VCaP (cell line): ENCODE data around the gene MANF.
A peak's percentile ranks its signal among the peaks of the same experiment; 100 is the strongest.

Experiments
- H3K27ac ChIP-seq: fragments of 450-650 bp; 2 replicates; pipeline ENCODE4 v1.5.1; 2017
- TF ChIP-seq, protein P1 (sequence below): fragments of 450-650 bp; conservative IDR thresholded peaks from 2 replicates; pipeline ENCODE4 v1.5.1; 2017; ENCODE audit warnings: mild to moderate bottlenecking, moderate library complexity

Gene MANF

DNA sequence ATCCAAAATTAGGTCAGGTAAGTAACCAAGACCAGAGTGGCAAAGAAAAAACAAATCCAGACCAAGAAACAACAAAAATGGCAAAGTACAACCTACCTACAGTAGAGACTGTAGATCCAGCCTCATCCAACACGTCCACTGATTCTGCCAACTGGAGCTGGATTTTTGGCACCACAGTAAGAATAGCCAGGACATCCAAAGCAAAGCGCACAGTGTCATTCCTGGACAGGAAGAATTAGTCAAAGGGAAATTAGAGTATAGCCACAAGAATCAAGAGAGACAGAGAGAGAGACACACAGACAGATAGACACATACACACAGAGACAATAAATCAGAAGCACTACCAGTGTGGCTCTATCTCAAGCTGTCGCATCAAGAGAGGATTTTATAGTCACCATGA lies 37.1 kb downstream of the MANF start:
- H3K27ac ChIP-seq = no peak overlapping the region

DNA sequence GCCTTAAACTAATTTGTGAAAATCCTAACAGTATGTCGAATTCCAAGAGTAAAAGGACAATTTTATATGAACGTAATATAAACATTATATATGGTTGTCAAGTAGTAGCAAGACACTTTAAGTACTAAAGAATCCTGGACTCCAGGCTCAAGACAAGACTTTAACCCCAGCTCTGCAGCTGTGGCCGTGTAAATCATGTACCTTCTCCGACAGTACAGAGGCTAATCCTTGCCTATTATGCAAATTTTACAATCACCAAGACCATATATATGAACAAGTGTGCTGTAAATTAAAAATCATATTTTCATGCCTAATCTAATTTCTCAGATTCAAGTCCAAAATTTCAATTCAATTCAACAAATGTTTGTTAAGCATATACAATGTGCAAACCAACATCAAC lies 41.8 kb downstream of the MANF start:
- TF ChIP-seq, protein P1, sequence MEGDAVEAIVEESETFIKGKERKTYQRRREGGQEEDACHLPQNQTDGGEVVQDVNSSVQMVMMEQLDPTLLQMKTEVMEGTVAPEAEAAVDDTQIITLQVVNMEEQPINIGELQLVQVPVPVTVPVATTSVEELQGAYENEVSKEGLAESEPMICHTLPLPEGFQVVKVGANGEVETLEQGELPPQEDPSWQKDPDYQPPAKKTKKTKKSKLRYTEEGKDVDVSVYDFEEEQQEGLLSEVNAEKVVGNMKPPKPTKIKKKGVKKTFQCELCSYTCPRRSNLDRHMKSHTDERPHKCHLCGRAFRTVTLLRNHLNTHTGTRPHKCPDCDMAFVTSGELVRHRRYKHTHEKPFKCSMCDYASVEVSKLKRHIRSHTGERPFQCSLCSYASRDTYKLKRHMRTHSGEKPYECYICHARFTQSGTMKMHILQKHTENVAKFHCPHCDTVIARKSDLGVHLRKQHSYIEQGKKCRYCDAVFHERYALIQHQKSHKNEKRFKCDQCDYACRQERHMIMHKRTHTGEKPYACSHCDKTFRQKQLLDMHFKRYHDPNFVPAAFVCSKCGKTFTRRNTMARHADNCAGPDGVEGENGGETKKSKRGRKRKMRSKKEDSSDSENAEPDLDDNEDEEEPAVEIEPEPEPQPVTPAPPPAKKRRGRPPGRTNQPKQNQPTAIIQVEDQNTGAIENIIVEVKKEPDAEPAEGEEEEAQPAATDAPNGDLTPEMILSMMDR = no peak
- no peak overlapping the region for H3K27ac ChIP-seq

More for the DNA sequence above, 37.1 kb downstream of the MANF start:
- TF ChIP-seq, protein P1 = no peak

DNA sequence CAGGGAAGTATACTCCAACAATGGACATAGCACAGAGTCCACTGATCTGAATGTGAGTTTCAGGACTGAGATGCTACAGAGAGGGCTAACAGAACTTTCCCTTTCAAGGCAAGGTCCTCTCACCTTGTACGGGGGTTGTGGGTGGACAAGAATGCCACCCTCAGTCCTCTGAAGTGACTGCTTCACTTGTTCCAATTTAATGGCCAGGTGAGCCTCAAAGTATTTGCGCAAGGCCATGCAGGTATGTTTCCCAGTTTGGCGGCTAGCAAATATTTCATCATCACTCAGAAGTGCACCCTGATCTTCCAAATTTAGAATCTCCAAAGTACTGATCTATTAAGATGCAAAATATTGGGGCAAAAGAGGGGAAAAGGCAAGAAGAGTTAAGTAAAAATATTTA lies 44.0 kb downstream of the MANF start:
- no peak overlapping the region for H3K27ac ChIP-seq
- TF ChIP-seq, protein P1 = no peak

DNA sequence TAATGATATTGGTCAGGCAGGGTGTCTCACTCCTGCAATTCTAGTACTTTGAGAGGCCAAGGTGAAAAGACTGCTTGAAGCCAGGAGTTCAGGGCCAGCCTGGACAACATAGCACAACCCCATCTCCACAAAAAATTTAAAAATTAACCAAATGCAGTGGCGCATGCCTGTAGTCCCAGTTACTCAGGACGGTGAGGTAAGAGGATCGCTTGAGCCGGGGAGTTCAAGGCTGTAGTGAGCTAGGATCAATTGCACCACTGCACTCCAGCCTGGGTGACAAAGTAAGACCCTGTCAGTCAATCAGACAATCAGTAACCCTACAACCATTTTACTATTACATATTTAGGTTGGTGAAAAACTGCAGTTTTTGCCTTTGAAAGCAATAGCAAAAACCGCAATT lies 49.0 kb downstream of the MANF start:
- TF ChIP-seq, protein P1 = no peak

DNA sequence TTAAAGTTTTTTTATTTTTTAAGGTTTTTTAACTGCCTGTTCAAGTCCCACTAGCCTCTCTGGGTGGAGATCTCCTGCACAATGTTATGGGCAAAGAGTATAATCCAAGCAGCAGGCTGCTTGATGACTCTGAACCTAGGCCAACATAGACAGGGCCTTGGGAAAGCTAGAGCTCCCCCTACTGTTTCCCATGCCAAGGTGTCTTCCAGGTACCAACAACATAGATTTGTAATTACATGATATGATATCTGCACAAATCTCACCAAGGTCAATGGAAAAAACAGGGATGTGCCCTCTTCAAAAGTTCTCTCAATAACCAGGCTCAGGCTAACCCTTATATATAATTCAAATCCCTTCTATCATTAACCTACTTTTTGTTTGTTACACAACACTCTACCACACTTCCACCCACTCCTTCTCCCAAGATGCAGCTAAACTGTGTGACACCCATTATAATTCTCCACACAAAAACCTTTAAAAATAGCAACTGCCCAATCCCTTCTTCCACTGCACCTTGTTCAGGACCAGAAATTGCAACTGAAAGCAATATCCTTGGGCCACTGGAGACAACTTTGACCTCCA lies 49.7 kb downstream of the MANF start:
- H3K27ac ChIP-seq = no peak overlapping the region
- TF ChIP-seq, protein P1 = peak; percentile 91

More for the DNA sequence above, 49.0 kb downstream of the MANF start:
- H3K27ac ChIP-seq = no peak overlapping the region

DNA sequence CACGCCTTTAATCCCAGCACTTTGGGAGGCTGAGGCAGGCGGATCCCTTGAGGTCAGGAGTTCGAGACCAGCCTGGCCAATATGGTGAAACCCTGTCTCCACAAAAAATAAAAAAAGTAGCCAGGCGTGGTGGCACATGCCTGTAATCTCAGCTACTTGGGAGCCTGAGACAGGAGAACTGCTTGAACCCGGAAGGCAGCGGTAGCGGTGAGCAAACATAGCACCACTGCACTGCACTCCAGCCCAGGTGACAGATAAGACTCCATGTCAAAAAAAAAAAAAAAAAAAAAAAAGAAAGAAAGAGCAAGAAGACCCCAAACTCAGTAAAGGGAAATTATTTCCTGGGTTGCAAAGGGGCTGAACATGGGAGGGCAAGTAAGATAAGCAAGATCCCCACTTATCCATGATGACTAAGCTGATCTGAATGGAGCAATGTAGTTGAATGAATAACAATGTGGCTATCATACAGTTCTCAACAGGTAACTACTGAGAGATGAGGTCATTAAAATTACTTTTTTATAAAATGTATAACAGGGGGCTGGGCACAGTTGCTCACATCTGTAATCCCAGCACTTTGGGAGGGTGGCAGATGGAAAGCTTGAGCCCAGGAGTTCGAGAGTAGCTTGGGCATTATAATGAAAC lies 52.0 kb downstream of the MANF start:
- TF ChIP-seq, protein P1 = no peak
- no peak overlapping the region for H3K27ac ChIP-seq
